ENCODE measurements around the gene SARM1. TPM values are rescaled to one million over a fixed set of nuclear protein-coding genes. Genes with fewer than 3 reads are reported as not detected.

SARM1 gene
- total and polyA plus RNA-seq, 9 of the 15 experiments (the other 6 are each of a cell fraction or from before 2014, with no cell fraction given) = 0.04 to 0.55 (median 0.11) TPM; not detected in 2

GRCh38 chr17:28384281-28385036 lies 13.0 kb downstream of the SARM1 start (continued):
- no peak for TF ChIP-seq ARID1B (IDR thresholded peaks at IDR 0.05)

DNA sequence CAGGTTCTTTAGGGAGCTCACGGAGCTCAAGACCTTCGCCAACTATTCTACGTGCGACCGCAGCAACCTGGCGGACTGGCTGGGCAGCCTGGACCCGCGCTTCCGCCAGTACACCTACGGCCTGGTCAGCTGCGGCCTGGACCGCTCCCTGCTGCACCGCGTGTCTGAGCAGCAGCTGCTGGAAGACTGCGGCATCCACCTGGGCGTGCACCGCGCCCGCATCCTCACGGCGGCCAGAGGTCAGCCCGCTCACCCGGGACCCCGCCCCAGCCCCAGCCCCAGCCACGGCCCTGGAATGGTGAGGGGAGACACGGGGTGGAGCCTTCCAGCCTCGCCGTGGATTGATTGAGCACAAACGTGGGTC lies 13.5 kb downstream of the SARM1 start:
- no peaks in the 10 kb centered on the region for H3K9me3 ChIP-seq (replicated peaks; ENCODE audit: control insufficient read depth, insufficient read depth, low read depth, low read length)
- no peaks in the 10 kb centered on the region for H3K36me3 ChIP-seq (ENCODE audit: control insufficient read depth, insufficient read depth, low read length)
- intact Hi-C loops (cut with micrococcal nuclease) = no loop called here
- CTCF ChIA-PET (ENCODE audit: low intra/inter-chr PET ratio) = no interaction called here
- in situ Hi-C loops (cut with MboI) = no loop called here
- FAIRE-seq = no peak
- TF ChIP-seq, protein P1, sequence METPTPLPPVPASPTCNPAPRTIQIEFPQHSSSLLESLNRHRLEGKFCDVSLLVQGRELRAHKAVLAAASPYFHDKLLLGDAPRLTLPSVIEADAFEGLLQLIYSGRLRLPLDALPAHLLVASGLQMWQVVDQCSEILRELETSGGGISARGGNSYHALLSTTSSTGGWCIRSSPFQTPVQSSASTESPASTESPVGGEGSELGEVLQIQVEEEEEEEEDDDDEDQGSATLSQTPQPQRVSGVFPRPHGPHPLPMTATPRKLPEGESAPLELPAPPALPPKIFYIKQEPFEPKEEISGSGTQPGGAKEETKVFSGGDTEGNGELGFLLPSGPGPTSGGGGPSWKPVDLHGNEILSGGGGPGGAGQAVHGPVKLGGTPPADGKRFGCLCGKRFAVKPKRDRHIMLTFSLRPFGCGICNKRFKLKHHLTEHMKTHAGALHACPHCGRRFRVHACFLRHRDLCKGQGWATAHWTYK (CRISPR knock-in tag; IDR thresholded peaks at IDR 0.05) = no peak
- TF ChIP-seq CBFA2T3 (IDR thresholded peaks at IDR 0.05) (no peak), KLF10 (CRISPR knock-in tag; IDR thresholded peaks at IDR 0.05) (no peak)
- TF ChIP-seq, protein P2, sequence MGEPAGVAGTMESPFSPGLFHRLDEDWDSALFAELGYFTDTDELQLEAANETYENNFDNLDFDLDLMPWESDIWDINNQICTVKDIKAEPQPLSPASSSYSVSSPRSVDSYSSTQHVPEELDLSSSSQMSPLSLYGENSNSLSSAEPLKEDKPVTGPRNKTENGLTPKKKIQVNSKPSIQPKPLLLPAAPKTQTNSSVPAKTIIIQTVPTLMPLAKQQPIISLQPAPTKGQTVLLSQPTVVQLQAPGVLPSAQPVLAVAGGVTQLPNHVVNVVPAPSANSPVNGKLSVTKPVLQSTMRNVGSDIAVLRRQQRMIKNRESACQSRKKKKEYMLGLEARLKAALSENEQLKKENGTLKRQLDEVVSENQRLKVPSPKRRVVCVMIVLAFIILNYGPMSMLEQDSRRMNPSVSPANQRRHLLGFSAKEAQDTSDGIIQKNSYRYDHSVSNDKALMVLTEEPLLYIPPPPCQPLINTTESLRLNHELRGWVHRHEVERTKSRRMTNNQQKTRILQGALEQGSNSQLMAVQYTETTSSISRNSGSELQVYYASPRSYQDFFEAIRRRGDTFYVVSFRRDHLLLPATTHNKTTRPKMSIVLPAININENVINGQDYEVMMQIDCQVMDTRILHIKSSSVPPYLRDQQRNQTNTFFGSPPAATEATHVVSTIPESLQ (CRISPR knock-in tag; IDR thresholded peaks at IDR 0.05) = no peak
- TF ChIP-seq, protein P3, sequence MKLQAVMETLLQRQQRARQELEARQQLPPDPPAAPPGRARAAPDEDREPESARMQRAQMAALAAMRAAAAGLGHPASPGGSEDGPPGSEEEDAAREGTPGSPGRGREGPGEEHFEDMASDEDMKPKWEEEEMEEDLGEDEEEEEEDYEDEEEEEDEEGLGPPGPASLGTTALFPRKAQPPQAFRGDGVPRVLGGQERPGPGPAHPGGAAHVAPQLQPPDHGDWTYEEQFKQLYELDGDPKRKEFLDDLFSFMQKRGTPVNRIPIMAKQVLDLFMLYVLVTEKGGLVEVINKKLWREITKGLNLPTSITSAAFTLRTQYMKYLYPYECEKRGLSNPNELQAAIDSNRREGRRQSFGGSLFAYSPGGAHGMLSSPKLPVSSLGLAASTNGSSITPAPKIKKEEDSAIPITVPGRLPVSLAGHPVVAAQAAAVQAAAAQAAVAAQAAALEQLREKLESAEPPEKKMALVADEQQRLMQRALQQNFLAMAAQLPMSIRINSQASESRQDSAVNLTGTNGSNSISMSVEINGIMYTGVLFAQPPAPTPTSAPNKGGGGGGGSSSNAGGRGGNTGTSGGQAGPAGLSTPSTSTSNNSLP (IDR thresholded peaks at IDR 0.05; ENCODE audit: borderline replicate concordance, low read depth, low read length) = no peak
- TF ChIP-seq, protein P4, sequence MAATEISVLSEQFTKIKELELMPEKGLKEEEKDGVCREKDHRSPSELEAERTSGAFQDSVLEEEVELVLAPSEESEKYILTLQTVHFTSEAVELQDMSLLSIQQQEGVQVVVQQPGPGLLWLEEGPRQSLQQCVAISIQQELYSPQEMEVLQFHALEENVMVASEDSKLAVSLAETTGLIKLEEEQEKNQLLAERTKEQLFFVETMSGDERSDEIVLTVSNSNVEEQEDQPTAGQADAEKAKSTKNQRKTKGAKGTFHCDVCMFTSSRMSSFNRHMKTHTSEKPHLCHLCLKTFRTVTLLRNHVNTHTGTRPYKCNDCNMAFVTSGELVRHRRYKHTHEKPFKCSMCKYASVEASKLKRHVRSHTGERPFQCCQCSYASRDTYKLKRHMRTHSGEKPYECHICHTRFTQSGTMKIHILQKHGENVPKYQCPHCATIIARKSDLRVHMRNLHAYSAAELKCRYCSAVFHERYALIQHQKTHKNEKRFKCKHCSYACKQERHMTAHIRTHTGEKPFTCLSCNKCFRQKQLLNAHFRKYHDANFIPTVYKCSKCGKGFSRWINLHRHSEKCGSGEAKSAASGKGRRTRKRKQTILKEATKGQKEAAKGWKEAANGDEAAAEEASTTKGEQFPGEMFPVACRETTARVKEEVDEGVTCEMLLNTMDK (IDR thresholded peaks at IDR 0.05; ENCODE audit: borderline replicate concordance, insufficient read depth, low read depth, low read length, poor library complexity, severe bottlenecking) = no peak
- WGBS (ENCODE audit: insufficient coverage, low coverage, missing lambda C conversion rate) = 48% methylated on average over 14 of the region's 29 CpGs
- DNase-seq (ENCODE audit: extremely low read depth in 1 of 4, low spot score in 3 of 4) = no peak
- no TSS peak for BruUV-seq (replicated peaks)
- peak overlapping the region in 1 of 2 experiments; percentile 88; a peak in 2 of 4 replicates for H3K9ac ChIP-seq (ENCODE audit: insufficient read depth in 1 of 2, low read depth in 2 of 2, low read length in 2 of 2)
- peak overlapping the region; percentile 76 for H2AFZ ChIP-seq (ENCODE audit: low read depth, low read length)
- no peaks in the 10 kb centered on the region for H3K79me2 ChIP-seq (ENCODE audit: control insufficient read depth, insufficient read depth, low read length)
- ATAC-seq = no peak
- H3K4me1 ChIP-seq (replicated peaks in 1 of 2; ENCODE audit: control insufficient read depth in 2 of 2, insufficient read depth in 2 of 2, low read length in 2 of 2) = peaks cover 6 to 25% of the 10 kb centered on the region in 2 experiments; a peak in 4 of 5 replicates
- H3K27ac ChIP-seq (ENCODE audit: extremely low read depth, low read depth, low read length) = no peak overlapping the region; the same call in 2 of the 3 replicates
- H3K4me2 ChIP-seq (ENCODE audit: insufficient read depth, low read length) = peak overlapping the region; percentile 66; the same call in 1 of the 2 replicates
- H4K20me1 ChIP-seq (replicated peaks; ENCODE audit: control insufficient read depth, insufficient read depth, low read length) = no peaks in the 10 kb centered on the region
- no peak overlapping the region for H3K4me3 ChIP-seq
- no peaks in the 10 kb centered on the region for H3K9me1 ChIP-seq (ENCODE audit: control insufficient read depth, insufficient read depth, low read length)
- H3K27me3 ChIP-seq (ENCODE audit: control insufficient read depth in 2 of 2, insufficient read depth in 2 of 2, low read length in 2 of 2) = peaks cover 11 to 44% of the 10 kb centered on the region in 2 experiments; a peak in 3 of 5 replicates
- POLR2A ChIA-PET = interaction anchor here (0.8 to 1.1 kb wide), 3 partner anchors 19 to 28 kb away, joined by 3 read pairs; no protein-coding TSS in a partner anchor

Data from K562 (cell line).